Chondrocyte (in vitro differentiated cells): ENCODE data around the gene SEC24D. TPM values are rescaled to one million over a fixed set of nuclear protein-coding genes. Genes with fewer than 3 reads are reported as not detected.
A peak's percentile ranks its signal among the peaks of the same experiment; 100 is the strongest.

Source experiments
- DNase-seq: peaks from one replicate; pipeline ENCODE4 v3.0.0; 2021; ENCODE audit warnings: mixed read lengths, low spot score
- H3K27ac Mint-ChIP-seq: one replicate; pipeline ENCODE4 v1.8.0; 2021; ENCODE audit warnings: mild to moderate bottlenecking, moderate library complexity, mixed read lengths; ENCODE audit not compliant: unreplicated experiment
- H3K27me3 Mint-ChIP-seq: 2 replicates; pipeline ENCODE4 v1.8.0; 2021; ENCODE audit warnings: low read depth, mixed read lengths
- H3K36me3 Mint-ChIP-seq: 2 replicates; pipeline ENCODE4 v1.8.0; 2021; ENCODE audit warnings: low read depth, mixed read lengths
- H3K4me1 Mint-ChIP-seq: 2 replicates; pipeline ENCODE4 v1.8.0; 2021; ENCODE audit warnings: low read depth, mild to moderate bottlenecking, mixed read lengths
- H3K4me3 Mint-ChIP-seq: one replicate; pipeline ENCODE4 v1.8.0; 2021; ENCODE audit warnings: mild to moderate bottlenecking, moderate library complexity, mixed read lengths; ENCODE audit not compliant: unreplicated experiment
- H3K9me3 Mint-ChIP-seq: 2 replicates; pipeline ENCODE4 v1.8.0; 2021; ENCODE audit warnings: low read depth, mixed read lengths
- total RNA-seq: library from RNA; stranded (reverse); gene quantifications from 3 replicates; pipeline ENCODE4 v1.2.1, GENCODE V29; 2021
- TF ChIP-seq, protein P1 (sequence below): fragments of 200-600 bp; sonication (generic); IDR thresholded peaks from 2 replicates; pipeline ENCODE4 v1.5.0; 2021; ENCODE audit warnings: antibody characterized with exemption, mild to moderate bottlenecking, moderate library complexity

SEC24D gene
- total RNA-seq, 1 donor from 2014 or later: 204 TPM

DNA sequence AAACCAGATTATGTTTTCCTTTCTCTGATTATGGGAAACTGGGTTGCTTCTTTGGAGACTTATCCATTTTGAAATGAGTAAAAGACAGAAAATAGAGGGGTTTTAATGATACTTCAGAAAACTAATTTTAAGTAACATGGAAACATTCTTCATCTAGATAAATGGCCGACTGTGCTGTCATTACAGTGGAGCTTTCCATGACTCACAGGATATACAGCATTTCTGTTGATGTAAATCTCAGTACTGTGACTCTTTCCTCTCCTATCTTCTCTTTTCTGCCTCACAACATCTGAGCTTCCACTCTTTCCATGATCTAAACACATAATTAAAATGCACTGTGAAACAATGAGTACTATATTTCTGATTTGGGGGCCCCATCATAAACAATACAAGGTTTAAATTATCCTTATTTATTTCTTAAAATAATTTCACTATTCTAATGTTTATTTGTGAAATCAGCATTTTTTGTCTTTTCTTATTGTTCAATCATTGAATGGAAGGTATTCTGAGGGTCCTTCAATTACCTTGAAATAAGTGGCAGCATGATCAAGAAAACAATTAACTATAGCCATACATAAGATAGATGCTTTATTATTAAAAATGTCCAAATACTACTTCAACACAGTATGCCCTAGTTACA, 19.3 kb downstream of the SEC24D start:
- H3K36me3 Mint-ChIP-seq: peaks cover 50% of the 10 kb centered on the region
- TF ChIP-seq, protein P1, sequence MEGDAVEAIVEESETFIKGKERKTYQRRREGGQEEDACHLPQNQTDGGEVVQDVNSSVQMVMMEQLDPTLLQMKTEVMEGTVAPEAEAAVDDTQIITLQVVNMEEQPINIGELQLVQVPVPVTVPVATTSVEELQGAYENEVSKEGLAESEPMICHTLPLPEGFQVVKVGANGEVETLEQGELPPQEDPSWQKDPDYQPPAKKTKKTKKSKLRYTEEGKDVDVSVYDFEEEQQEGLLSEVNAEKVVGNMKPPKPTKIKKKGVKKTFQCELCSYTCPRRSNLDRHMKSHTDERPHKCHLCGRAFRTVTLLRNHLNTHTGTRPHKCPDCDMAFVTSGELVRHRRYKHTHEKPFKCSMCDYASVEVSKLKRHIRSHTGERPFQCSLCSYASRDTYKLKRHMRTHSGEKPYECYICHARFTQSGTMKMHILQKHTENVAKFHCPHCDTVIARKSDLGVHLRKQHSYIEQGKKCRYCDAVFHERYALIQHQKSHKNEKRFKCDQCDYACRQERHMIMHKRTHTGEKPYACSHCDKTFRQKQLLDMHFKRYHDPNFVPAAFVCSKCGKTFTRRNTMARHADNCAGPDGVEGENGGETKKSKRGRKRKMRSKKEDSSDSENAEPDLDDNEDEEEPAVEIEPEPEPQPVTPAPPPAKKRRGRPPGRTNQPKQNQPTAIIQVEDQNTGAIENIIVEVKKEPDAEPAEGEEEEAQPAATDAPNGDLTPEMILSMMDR: no peak
- no peak overlapping the region for H3K4me3 Mint-ChIP-seq
- H3K27ac Mint-ChIP-seq: peak overlapping the region; percentile 94
- H3K4me1 Mint-ChIP-seq: peaks cover 40% of the 10 kb centered on the region
- no peaks in the 10 kb centered on the region for H3K9me3 Mint-ChIP-seq
- no peak for DNase-seq
- no peaks in the 10 kb centered on the region for H3K27me3 Mint-ChIP-seq

DNA sequence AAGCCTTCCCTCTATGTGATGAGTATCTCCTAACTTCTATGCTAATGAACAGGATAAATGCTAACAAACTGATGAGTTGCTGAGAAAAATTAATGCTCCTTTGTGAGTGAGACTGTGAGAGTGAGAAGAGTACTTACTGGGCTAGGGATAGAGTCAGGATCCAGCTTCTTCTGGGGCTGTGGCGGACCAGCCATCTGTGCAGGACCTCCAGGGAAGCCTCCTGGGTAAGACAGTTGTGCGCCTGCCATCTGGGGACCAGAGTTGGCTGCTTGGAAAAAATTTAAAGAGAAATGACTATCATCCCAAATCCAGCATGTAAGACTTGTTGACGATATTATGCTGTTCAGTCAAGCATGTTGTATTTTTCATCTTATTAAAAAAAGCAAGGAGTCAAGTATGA, 21.0 kb downstream of the SEC24D start:
- Mint-ChIP-seq H3K4me1 (peaks cover 51% of the 10 kb centered on the region), H3K36me3 (peaks cover 60% of the 10 kb centered on the region), H3K27me3 (no peaks in the 10 kb centered on the region), H3K9me3 (no peaks in the 10 kb centered on the region), H3K27ac (peak overlapping the region; percentile 27), H3K4me3 (no peak overlapping the region)
- TF ChIP-seq, protein P1: no peak
- DNase-seq: no peak

DNA sequence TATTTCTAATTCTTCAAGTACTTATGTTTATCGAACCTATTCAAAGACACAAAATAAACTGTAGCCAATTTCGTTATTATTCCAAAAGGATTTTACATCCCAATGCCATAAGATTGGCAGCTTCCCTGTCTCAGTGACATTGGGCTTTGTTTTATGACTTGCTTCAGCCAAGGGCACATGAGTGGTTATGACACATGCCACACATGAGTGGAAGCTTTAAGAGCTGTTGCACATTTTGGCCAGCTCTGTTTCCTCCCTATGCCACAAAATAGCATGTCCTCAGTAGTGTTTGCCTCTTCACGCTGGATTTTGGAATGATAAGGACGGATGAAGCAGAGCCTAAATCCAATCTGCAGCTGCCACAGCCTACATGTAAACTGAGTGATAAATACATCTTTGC, 21.9 kb downstream of the SEC24D start:
- DNase-seq: no peak
- H3K4me3 Mint-ChIP-seq: no peak overlapping the region
- H3K36me3 Mint-ChIP-seq: peaks cover 65% of the 10 kb centered on the region
- H3K27ac Mint-ChIP-seq: no peak overlapping the region
- H3K27me3 Mint-ChIP-seq: no peaks in the 10 kb centered on the region
- TF ChIP-seq, protein P1: no peak
- H3K9me3 Mint-ChIP-seq: no peaks in the 10 kb centered on the region
- H3K4me1 Mint-ChIP-seq: peaks cover 55% of the 10 kb centered on the region

DNA sequence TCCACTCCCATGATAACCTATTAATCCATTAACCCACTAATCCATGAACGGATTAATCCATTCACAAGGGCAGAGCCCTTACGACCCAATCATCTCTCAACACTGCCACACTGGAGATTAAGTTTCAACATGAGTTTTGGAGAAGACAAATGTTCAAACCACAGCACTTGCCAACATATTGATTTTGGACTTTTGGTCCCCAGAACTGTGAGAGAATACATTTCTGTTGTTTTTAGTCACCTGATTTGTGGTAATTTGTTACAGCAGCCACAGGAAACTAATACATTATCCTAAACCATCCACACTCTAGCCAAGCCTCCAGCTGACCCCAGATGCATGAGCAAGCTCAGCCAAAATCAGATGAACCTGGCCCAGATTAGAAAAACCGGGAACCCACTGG, 22.4 kb downstream of the SEC24D start:
- Mint-ChIP-seq H3K4me3 (no peak overlapping the region), H3K27me3 (no peaks in the 10 kb centered on the region), H3K36me3 (peaks cover 67% of the 10 kb centered on the region), H3K27ac (peak overlapping the region; percentile 52), H3K4me1 (peaks cover 53% of the 10 kb centered on the region), H3K9me3 (no peaks in the 10 kb centered on the region)
- TF ChIP-seq, protein P1: no peak
- DNase-seq: no peak

DNA sequence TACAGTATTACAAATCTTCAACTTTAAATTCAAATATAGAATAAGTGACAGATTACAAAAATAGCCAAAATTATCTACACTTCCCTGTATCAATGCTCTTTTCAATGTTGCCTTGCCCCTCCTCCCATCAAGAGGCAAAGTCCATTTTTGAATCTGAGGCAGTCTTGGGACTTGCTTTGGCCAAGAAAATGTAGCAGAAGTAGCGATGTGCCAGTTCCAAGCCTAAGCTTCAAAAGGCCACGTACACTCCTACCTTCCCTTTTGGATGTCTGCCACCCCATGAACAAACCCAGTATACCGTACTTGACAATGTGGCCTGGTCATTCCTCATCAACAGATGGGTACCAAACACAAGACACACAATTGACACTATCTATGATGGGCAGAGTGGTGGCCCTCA, 24.1 kb downstream of the SEC24D start:
- H3K4me3 Mint-ChIP-seq: no peak overlapping the region
- TF ChIP-seq, protein P1: no peak
- H3K27me3 Mint-ChIP-seq: no peaks in the 10 kb centered on the region
- H3K27ac Mint-ChIP-seq: peak overlapping the region; percentile 95
- H3K9me3 Mint-ChIP-seq: no peaks in the 10 kb centered on the region
- no peak for DNase-seq
- H3K36me3 Mint-ChIP-seq: peaks cover 74% of the 10 kb centered on the region
- peaks cover 47% of the 10 kb centered on the region for H3K4me1 Mint-ChIP-seq
